Neural progenitor cell (in vitro differentiated cells): Measurements from ENCODE around the gene USP10. TPM values are rescaled to one million over a fixed set of nuclear protein-coding genes. Genes with fewer than 3 reads are reported as not detected.

Experiments
- DNase-seq: peaks from one replicate; pipeline ENCODE4 v3.0.0-alpha.2; 2016; ENCODE audit warnings: low spot score
- H2AFZ ChIP-seq: fragments of 200-600 bp; sonication (generic); replicated peaks from 2 replicates; pipeline ENCODE4 v1.6.1; 2016; ENCODE audit warnings: antibody characterized with exemption
- H3F3A ChIP-seq: fragments of 200-600 bp; sonication (generic); 2 replicates; pipeline ENCODE4 v1.6.1; 2016; ENCODE audit warnings: antibody characterized with exemption, low read depth
- H3K27ac ChIP-seq: fragments of 200-600 bp; sonication (generic); 2 replicates; pipeline ENCODE4 v1.5.1; 2016; ENCODE audit warnings: mild to moderate bottlenecking
- H3K27me3 ChIP-seq: fragments of 200-600 bp; sonication (generic); 2 replicates; pipeline ENCODE4 v1.6.1; 2016; ENCODE audit warnings: mild to moderate bottlenecking, moderate library complexity
- H3K36me3 ChIP-seq: fragments of 200-600 bp; sonication (generic); 2 replicates; pipeline ENCODE4 v1.5.1; 2016
- H3K4me1 ChIP-seq: fragments of 200-600 bp; sonication (generic); 2 replicates; pipeline ENCODE4 v1.6.1; 2016; ENCODE audit warnings: mixed run types
- H3K4me2 ChIP-seq: fragments of 200-600 bp; sonication (generic); 2 replicates; pipeline ENCODE4 v1.6.1; 2016
- H3K4me3 ChIP-seq: fragments of 200-600 bp; sonication (generic); 2 replicates; pipeline ENCODE4 v1.5.1; 2016
- H3K79me2 ChIP-seq: fragments of 200-600 bp; sonication (generic); 2 replicates; pipeline ENCODE4 v1.6.1; 2016; ENCODE audit warnings: low read depth
- H3K9ac ChIP-seq: fragments of 200-600 bp; sonication (generic); 2 replicates; pipeline ENCODE4 v1.6.1; 2016
- H3K9me3 ChIP-seq: fragments of 200-600 bp; sonication (generic); 2 replicates; pipeline ENCODE4 v1.5.1; 2016; ENCODE audit warnings: low read depth
- H4K20me1 ChIP-seq: fragments of 200-600 bp; sonication (generic); 2 replicates; pipeline ENCODE4 v1.6.1; 2016; ENCODE audit warnings: low read depth
- H3K27ac Mint-ChIP-seq: 3 replicates; pipeline ENCODE4 v1.8.0; 2021; ENCODE audit warnings: mixed read lengths
- H3K27me3 Mint-ChIP-seq: 2 replicates; pipeline ENCODE4 v1.8.0; 2022; ENCODE audit warnings: low read depth, mild to moderate bottlenecking, inconsistent platforms, moderate library complexity, mixed read lengths; ENCODE audit not compliant: insufficient read depth
- H3K36me3 Mint-ChIP-seq: 3 replicates; pipeline ENCODE4 v1.8.0; 2021; ENCODE audit warnings: mixed read lengths
- H3K4me1 Mint-ChIP-seq: 3 replicates; pipeline ENCODE4 v1.8.0; 2021; ENCODE audit warnings: mixed read lengths
- H3K4me3 Mint-ChIP-seq: 3 replicates; pipeline ENCODE4 v1.8.0; 2021; ENCODE audit warnings: mild to moderate bottlenecking, moderate library complexity, mixed read lengths
- H3K9me3 Mint-ChIP-seq: 3 replicates; pipeline ENCODE4 v1.8.0; 2020; ENCODE audit warnings: mixed read lengths
- EZH2 ChIP-seq: fragments of 200-600 bp; sonication (generic); IDR thresholded peaks from 2 replicates; pipeline ENCODE4 v1.6.1; 2017; ENCODE audit warnings: antibody characterized with exemption, mild to moderate bottlenecking, moderate library complexity
- EZH2phosphoT487 ChIP-seq: fragments of 200-600 bp; sonication (generic); IDR thresholded peaks from 2 replicates; pipeline ENCODE4 v1.6.1; 2017; ENCODE audit warnings: antibody characterized with exemption
- total RNA-seq: library from RNA; depleted of rRNA; stranded (reverse); fragments of >200 nt; gene quantifications from 2 replicates; pipeline ENCODE4 v1.2.3, GENCODE V29; 2015; ENCODE audit warnings: low replicate concordance
- TF ChIP-seq, protein P1 (sequence below): fragments of 200-600 bp; sonication (generic); IDR thresholded peaks from 2 replicates; pipeline ENCODE4 v1.5.1; 2017; ENCODE audit warnings: antibody characterized with exemption, mild to moderate bottlenecking

Gene USP10
- total RNA-seq, 1 donor from 2014 or later = 130 TPM

DNA sequence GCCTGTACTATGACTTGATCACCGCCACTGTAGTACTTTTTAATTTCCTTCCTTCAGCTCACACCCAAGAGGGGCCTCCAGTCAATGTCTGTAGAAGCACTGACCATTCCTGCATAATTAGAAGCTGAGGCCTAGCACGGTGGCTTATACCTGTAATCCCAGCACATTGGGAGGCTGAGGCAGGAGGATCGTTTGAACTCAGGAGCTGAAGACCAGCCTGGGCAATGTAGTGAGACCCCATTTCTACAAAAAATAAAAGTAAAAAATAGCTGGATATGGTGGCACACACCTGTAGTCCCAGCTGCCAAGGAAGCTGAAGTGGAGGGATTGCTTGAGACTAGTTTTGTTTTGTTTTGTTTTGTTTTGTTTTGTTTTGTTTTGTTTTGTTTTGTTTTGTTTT is 45.6 kb upstream of the USP10 start:
- Histone ChIP-seq H3K4me2 (no peak overlapping the region), H3F3A (no peaks in the 10 kb centered on the region), H3K9ac (no peak overlapping the region), H3K79me2 (no peaks in the 10 kb centered on the region), H2AFZ (no peak overlapping the region), H4K20me1 (peaks cover 10% of the 10 kb centered on the region), H3K4me3 (no peak overlapping the region), H3K27ac (no peak overlapping the region), H3K9me3 (no peaks in the 10 kb centered on the region), H3K4me1 (no peaks in the 10 kb centered on the region), H3K27me3 (peaks cover 15% of the 10 kb centered on the region), H3K36me3 (no peaks in the 10 kb centered on the region)
- Mint-ChIP-seq H3K36me3 (peaks cover 17% of the 10 kb centered on the region), H3K4me3 (no peak overlapping the region), H3K27ac (no peak overlapping the region), H3K27me3 (peaks cover 8% of the 10 kb centered on the region), H3K4me1 (peaks cover 13% of the 10 kb centered on the region), H3K9me3 (no peaks in the 10 kb centered on the region)
- TF ChIP-seq EZH2phosphoT487 = no peak
- TF ChIP-seq EZH2 = no peak
- TF ChIP-seq, protein P1, sequence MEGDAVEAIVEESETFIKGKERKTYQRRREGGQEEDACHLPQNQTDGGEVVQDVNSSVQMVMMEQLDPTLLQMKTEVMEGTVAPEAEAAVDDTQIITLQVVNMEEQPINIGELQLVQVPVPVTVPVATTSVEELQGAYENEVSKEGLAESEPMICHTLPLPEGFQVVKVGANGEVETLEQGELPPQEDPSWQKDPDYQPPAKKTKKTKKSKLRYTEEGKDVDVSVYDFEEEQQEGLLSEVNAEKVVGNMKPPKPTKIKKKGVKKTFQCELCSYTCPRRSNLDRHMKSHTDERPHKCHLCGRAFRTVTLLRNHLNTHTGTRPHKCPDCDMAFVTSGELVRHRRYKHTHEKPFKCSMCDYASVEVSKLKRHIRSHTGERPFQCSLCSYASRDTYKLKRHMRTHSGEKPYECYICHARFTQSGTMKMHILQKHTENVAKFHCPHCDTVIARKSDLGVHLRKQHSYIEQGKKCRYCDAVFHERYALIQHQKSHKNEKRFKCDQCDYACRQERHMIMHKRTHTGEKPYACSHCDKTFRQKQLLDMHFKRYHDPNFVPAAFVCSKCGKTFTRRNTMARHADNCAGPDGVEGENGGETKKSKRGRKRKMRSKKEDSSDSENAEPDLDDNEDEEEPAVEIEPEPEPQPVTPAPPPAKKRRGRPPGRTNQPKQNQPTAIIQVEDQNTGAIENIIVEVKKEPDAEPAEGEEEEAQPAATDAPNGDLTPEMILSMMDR = no peak
- no peak for DNase-seq

DNA sequence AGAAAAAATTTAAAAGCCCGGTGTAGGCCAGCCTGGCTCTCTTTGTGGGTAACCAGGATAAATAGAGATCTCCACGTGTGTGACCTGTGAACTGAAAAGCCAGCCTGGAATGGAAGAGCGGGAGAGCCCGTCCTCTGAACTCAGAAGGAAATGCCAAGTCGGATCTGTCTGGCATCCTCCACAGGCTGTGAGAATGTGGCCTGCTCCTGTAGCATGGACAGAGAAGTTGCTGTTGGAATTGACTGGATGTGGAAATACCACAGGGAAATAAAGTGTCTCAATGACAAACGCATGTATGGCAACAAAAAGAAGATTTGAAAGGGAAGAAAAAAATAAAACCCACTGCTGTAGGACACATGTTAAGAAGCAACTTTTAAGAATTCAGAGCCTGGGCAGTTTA is 44.8 kb upstream of the USP10 start:
- peaks cover 4% of the 10 kb centered on the region for H4K20me1 ChIP-seq
- H3K4me1 Mint-ChIP-seq = peaks cover 7% of the 10 kb centered on the region
- H3K9me3 Mint-ChIP-seq = no peaks in the 10 kb centered on the region
- H3K9me3 ChIP-seq = no peaks in the 10 kb centered on the region
- no peaks in the 10 kb centered on the region for H3K36me3 ChIP-seq
- no peaks in the 10 kb centered on the region for H3K4me1 ChIP-seq
- peaks cover 5% of the 10 kb centered on the region for H3K27me3 Mint-ChIP-seq
- DNase-seq = no peak
- no peak overlapping the region for H3K4me3 Mint-ChIP-seq
- no peaks in the 10 kb centered on the region for H3F3A ChIP-seq
- no peak overlapping the region for H2AFZ ChIP-seq
- H3K27ac ChIP-seq = no peak overlapping the region
- H3K27me3 ChIP-seq = peaks cover 8% of the 10 kb centered on the region
- H3K27ac Mint-ChIP-seq = no peak overlapping the region
- H3K4me3 ChIP-seq = no peak overlapping the region
- TF ChIP-seq EZH2phosphoT487 (no peak), EZH2 (no peak)
- TF ChIP-seq, protein P1 = no peak
- no peak overlapping the region for H3K9ac ChIP-seq
- H3K4me2 ChIP-seq = no peak overlapping the region
- no peaks in the 10 kb centered on the region for H3K79me2 ChIP-seq
- peaks cover 21% of the 10 kb centered on the region for H3K36me3 Mint-ChIP-seq

DNA sequence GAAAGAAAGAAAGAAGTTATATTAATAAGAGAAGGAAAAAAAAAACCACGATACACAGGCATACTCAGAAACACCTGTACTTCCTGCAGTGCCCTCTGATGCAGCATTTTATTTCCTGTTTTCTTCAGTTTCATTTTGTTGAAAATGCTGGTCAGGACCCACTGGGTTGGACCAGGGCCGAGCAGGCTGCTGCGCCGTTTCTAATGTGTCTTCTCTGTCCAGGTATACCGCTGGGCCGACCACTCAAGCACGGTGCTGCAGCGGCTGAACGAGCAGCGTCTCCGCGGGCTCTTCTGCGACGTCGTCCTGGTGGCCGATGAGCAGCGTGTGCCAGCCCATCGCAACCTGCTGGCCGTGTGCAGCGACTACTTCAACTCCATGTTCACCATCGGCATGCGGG is 43.2 kb upstream of the USP10 start:
- Histone ChIP-seq H3K4me1 (no peaks in the 10 kb centered on the region), H3K9me3 (no peaks in the 10 kb centered on the region), H3K27ac (no peak overlapping the region), H3K27me3 (no peaks in the 10 kb centered on the region), H3K4me3 (no peak overlapping the region), H4K20me1 (no peaks in the 10 kb centered on the region), H3K36me3 (no peaks in the 10 kb centered on the region), H3K79me2 (no peaks in the 10 kb centered on the region), H3K4me2 (no peak overlapping the region), H2AFZ (no peak overlapping the region), H3K9ac (no peak overlapping the region), H3F3A (no peaks in the 10 kb centered on the region)
- TF ChIP-seq, protein P1 = no peak
- TF ChIP-seq EZH2 (no peak), EZH2phosphoT487 (no peak)
- Mint-ChIP-seq H3K4me3 (no peak overlapping the region), H3K36me3 (peaks cover 27% of the 10 kb centered on the region), H3K27me3 (peaks cover 5% of the 10 kb centered on the region), H3K27ac (no peak overlapping the region), H3K4me1 (peaks cover 3% of the 10 kb centered on the region), H3K9me3 (no peaks in the 10 kb centered on the region)
- DNase-seq = no peak
